Measurements from ENCODE around the gene PKP4. TPM values are rescaled to one million over a fixed set of nuclear protein-coding genes. Genes with fewer than 3 reads are reported as not detected.

Gene PKP4
- total RNA-seq, 2 donors from 2014 or later = 90.5 to 102 TPM

DNA sequence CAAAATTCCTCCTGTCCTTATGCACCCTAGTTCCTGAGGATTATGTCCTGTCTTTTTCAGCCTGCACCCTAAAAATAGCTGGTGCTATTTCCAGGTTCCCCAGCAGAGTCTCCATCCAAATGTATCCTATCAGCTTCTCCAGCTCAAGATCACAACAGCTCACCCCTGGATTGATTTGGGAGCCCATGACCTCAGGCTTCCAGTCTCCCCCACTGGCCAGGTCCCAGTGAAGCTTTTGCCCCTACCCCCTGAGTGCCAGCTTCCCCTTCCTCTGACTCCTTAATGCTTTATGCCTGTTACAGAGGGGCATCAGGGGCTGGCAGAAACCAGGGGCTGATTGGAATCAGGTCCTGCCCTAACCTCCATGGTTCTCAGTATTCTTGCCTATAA, 261.4 kb downstream of the PKP4 start:
- Mint-ChIP-seq H3K4me1 (peaks cover 7% of the 10 kb centered on the region), H3K36me3 (ENCODE audit: low read depth) (no peaks in the 10 kb centered on the region), H3K27ac (no peak overlapping the region), H3K4me3 (no peak overlapping the region), H3K27me3 (ENCODE audit: insufficient read depth) (peaks cover 1% of the 10 kb centered on the region), H3K9me3 (peaks cover 5% of the 10 kb centered on the region)
- Histone ChIP-seq H3K4me3 (ENCODE audit: low read length) (no peak overlapping the region), H3K9ac (ENCODE audit: extremely low read depth, low read length, poor library complexity, severe bottlenecking) (no peak overlapping the region), H3K9me3 (ENCODE audit: control insufficient read depth, low read length) (peaks cover 3% of the 10 kb centered on the region), H3K36me3 (ENCODE audit: control insufficient read depth, insufficient read depth, low read length) (no peaks in the 10 kb centered on the region), H3K27ac (ENCODE audit: low read depth, low read length) (no peak overlapping the region), H3K4me1 (ENCODE audit: control insufficient read depth, insufficient read depth, low read length) (peaks cover 3% of the 10 kb centered on the region), H3K27me3 (ENCODE audit: control insufficient read depth, insufficient read depth, low read length, poor library complexity, severe bottlenecking) (no peaks in the 10 kb centered on the region)
- DNase-seq = no peak
- no peak for TF ChIP-seq CTCF (conservative IDR thresholded peaks at IDR 0.05)

GRCh38 chr2:158718851-158719250, 262.1 kb downstream of the PKP4 start:
- Histone ChIP-seq H3K27ac (ENCODE audit: low read depth, low read length) (no peak overlapping the region), H3K4me3 (ENCODE audit: low read length) (no peak overlapping the region), H3K4me1 (ENCODE audit: control insufficient read depth, insufficient read depth, low read length) (peaks cover 3% of the 10 kb centered on the region), H3K27me3 (ENCODE audit: control insufficient read depth, insufficient read depth, low read length, poor library complexity, severe bottlenecking) (no peaks in the 10 kb centered on the region), H3K9me3 (ENCODE audit: control insufficient read depth, low read length) (no peaks in the 10 kb centered on the region), H3K36me3 (ENCODE audit: control insufficient read depth, insufficient read depth, low read length) (no peaks in the 10 kb centered on the region), H3K9ac (ENCODE audit: extremely low read depth, low read length, poor library complexity, severe bottlenecking) (no peak overlapping the region)
- WGBS, 2 experiments (ENCODE audit: insufficient coverage in 1 of 2, insufficient read length in 1 of 2) = 90 to 93% methylated on average over 4 to 5 of the region's 5 CpGs
- Mint-ChIP-seq H3K36me3 (ENCODE audit: low read depth) (no peaks in the 10 kb centered on the region), H3K9me3 (no peaks in the 10 kb centered on the region), H3K27ac (no peak overlapping the region), H3K4me1 (peaks cover 10% of the 10 kb centered on the region), H3K27me3 (ENCODE audit: insufficient read depth) (peaks cover 1% of the 10 kb centered on the region), H3K4me3 (no peak overlapping the region)
- TF ChIP-seq CTCF (conservative IDR thresholded peaks at IDR 0.05) = no peak
- DNase-seq = no peak

GRCh38 chr2:158719403-158719802, 262.7 kb downstream of the PKP4 start:
- DNase-seq = no peak
- Mint-ChIP-seq H3K27me3 (ENCODE audit: insufficient read depth) (peaks cover 1% of the 10 kb centered on the region), H3K36me3 (ENCODE audit: low read depth) (no peaks in the 10 kb centered on the region), H3K27ac (no peak overlapping the region), H3K4me1 (peaks cover 16% of the 10 kb centered on the region), H3K9me3 (no peaks in the 10 kb centered on the region), H3K4me3 (no peak overlapping the region)
- TF ChIP-seq CTCF (conservative IDR thresholded peaks at IDR 0.05) = no peak
- no peak overlapping the region for H3K4me3 ChIP-seq (ENCODE audit: low read length)
- H3K9me3 ChIP-seq (ENCODE audit: control insufficient read depth, low read length) = no peaks in the 10 kb centered on the region
- WGBS, 2 experiments (ENCODE audit: insufficient coverage in 1 of 2, insufficient read length in 1 of 2) = 89 to 97% methylated on average over 4 to 5 of the region's 5 CpGs
- H3K9ac ChIP-seq (ENCODE audit: extremely low read depth, low read length, poor library complexity, severe bottlenecking) = no peak overlapping the region
- no peaks in the 10 kb centered on the region for H3K36me3 ChIP-seq (ENCODE audit: control insufficient read depth, insufficient read depth, low read length)
- H3K4me1 ChIP-seq (ENCODE audit: control insufficient read depth, insufficient read depth, low read length) = peaks cover 3% of the 10 kb centered on the region
- no peaks in the 10 kb centered on the region for H3K27me3 ChIP-seq (ENCODE audit: control insufficient read depth, insufficient read depth, low read length, poor library complexity, severe bottlenecking)
- H3K27ac ChIP-seq (ENCODE audit: low read depth, low read length) = no peak overlapping the region

Measured in endodermal cell (in vitro differentiated cells).